Fibroblast of the aortic adventitia (primary cell): ENCODE measurements around the gene BICC1. TPM values are rescaled to one million over a fixed set of nuclear protein-coding genes. Genes with fewer than 3 reads are reported as not detected.

Experiments
- DNase-seq: peaks from one replicate; pipeline ENCODE4 v3.0.0-alpha.2; 2010; ENCODE audit warnings: low read depth
- H3K4me3 ChIP-seq: 2 replicates; pipeline ENCODE4 v1.5.1; 2011; ENCODE audit warnings: low read depth, mild to moderate bottlenecking, control low read depth, low read length, moderate library complexity
- total RNA-seq: library from RNA; depleted of rRNA; stranded (reverse); fragments of >200 nt; gene quantifications from 2 replicates; pipeline ENCODE4 v1.2.3, GENCODE V29; 2012; ENCODE audit warnings: low replicate concordance
- TF ChIP-seq, protein P1 (sequence below): IDR thresholded peaks from 2 replicates; pipeline ENCODE4 v1.5.1; 2011; ENCODE audit warnings: mild to moderate bottlenecking, low read length, control low read depth, inconsistent platforms; ENCODE audit not compliant: insufficient read depth

BICC1 gene
- total RNA-seq, 1 donor, result 177 TPM

DNA sequence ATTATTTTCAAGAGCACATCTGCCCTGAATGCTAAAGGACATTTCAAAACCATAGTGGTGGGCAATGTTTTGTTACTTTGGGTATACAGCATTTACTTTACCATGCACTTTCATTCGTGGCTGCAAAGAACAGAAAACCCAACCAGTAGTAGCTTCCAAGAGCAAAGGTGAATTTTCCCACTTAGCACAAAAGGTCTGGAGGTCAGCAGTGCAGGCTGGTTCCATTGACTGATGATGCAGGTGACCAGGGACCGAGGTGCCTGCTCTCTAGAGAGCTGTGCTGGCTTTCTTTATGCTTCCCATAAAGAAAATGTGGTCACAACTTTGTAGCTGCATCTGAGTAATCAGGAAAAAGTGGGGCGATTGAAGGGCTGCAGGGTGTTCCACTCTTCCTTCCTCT, 240.0 kb downstream of the BICC1 start:
- TF ChIP-seq, protein P1, sequence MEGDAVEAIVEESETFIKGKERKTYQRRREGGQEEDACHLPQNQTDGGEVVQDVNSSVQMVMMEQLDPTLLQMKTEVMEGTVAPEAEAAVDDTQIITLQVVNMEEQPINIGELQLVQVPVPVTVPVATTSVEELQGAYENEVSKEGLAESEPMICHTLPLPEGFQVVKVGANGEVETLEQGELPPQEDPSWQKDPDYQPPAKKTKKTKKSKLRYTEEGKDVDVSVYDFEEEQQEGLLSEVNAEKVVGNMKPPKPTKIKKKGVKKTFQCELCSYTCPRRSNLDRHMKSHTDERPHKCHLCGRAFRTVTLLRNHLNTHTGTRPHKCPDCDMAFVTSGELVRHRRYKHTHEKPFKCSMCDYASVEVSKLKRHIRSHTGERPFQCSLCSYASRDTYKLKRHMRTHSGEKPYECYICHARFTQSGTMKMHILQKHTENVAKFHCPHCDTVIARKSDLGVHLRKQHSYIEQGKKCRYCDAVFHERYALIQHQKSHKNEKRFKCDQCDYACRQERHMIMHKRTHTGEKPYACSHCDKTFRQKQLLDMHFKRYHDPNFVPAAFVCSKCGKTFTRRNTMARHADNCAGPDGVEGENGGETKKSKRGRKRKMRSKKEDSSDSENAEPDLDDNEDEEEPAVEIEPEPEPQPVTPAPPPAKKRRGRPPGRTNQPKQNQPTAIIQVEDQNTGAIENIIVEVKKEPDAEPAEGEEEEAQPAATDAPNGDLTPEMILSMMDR, result no peak
- H3K4me3 ChIP-seq, result no peak overlapping the region
- DNase-seq, result no peak

DNA sequence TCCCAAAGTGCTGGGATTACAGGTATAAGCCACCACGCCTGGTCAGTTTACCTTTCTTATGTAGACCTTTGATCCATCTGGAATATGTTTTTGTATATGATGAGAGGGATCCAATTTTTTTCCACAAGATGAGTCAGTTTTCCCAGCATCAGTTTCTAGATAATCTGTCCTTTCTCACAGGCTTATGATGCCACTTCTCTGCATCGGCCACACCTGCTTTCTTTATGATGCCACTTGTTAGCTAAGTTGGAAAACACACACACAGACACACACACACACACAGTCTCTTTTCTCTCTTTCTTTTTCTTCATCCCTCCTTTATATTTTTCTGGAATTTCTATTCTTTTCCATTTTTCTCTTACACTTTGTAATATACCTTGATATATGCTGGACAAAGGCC, 240.8 kb downstream of the BICC1 start:
- TF ChIP-seq, protein P1, result no peak
- peak; percentile 50 for DNase-seq

DNA sequence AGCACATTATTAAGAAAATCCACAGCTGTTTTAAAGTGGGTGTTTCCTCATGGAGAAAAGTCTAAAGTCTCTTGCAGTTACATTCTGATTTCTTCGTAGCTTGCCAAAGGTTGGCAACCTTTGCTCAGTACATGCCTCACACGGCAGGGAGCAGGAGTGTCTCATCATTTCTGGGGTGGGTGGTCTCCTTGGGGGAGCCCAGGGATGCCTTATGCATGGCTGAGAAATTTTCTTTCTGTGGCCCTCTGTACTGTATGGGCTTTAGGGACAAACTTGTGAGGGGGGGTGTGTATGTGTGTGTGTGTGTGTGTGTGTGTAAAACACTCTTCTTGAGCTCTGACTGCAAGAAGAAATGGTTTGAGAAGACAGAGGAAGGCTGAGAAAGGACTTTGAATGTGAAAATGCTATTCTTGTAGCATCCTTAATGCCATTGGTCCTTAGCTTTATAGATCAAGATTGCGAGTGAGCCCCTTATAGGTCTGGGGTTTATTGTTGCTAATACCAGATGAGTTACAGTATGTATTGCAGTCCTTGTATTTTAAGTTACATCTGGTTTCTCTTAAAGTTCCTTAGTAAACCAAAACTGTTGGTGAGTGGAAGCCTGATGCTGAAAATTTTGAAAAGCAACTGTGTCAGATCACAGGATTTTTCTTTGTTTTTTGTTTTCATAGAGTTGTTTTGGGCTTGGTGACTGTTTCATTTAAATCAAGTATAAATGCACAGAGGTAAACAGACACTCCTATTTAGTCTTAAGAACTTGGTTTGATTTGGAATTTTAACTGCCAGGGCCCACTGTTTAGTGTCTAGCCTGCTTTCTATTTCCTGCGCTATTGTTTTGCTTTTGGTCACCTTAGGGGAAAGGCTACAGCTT, 242.0 kb downstream of the BICC1 start:
- TF ChIP-seq, protein P1, result no peak
- peak; percentile 60 for DNase-seq
- H3K4me3 ChIP-seq, result no peak overlapping the region

More for the DNA sequence above, 240.8 kb downstream of the BICC1 start:
- no peak overlapping the region for H3K4me3 ChIP-seq

DNA sequence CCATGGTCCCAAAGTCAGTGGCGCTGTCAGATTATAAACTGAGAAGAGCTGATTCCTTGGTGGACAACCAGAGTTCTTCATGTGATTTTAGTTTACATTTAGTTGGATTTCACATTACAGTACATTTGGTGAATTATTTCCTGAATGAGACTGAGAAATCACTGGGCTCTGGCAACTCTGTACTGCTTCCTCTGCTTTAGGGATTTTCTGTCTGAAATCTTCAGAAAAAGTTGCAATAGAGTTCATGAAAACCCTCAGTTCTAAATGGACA, 242.6 kb downstream of the BICC1 start:
- TF ChIP-seq, protein P1, result no peak
- H3K4me3 ChIP-seq, result no peak overlapping the region
- DNase-seq, result no peak

DNA sequence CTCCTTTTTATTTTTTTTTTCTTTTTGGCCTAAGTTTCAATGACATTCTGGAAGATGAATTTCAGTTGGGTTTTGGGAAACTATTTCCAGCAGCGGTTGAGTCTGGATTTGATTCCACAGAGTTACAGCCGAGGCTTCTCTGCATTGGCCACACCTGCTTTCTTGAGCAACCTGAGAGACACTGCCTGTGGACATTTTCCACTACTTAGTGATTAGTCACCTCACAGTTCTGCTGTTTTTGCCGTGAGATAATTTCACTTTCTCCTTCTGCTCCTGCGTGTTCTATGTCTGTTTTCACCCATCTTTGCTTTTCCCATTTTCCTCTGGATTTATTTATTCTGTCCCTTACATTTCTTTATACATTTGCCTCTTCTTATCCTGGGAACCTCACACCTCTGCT, 243.0 kb downstream of the BICC1 start:
- H3K4me3 ChIP-seq, result peak overlapping the region; percentile 49
- DNase-seq, result peak; percentile 90
- TF ChIP-seq, protein P1, result no peak

DNA sequence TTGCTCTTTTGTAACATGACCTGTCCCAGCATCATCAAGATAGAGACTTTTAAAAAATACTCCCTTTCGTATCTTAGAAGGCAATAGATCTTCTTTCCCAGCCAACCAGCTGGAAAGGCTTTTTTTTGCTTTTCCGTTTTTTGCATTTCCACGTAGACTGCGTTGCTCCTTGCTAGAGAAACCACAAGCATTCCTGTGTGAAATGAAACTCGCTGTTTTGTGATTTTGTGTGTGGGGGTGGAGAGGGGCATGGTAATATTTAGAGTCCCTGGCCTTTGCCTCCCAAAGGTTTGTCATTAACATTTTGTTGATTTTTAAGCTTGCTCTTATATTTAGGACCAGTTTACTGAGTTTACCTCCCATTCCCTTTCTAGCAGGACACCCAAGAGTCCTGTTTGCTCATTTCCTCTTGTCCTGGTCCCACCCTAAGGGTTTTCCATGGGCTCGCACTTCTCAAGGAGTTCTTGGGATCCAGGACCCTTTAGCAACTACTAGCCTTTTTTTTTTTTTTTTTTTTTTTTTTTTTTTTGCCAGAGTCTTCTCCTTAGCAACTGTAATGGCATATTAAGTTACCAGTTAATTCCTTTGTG, 243.6 kb downstream of the BICC1 start:
- peak; percentile 84 for DNase-seq
- peak overlapping the region; percentile 49 for H3K4me3 ChIP-seq
- TF ChIP-seq, protein P1, result no peak
